Inflammatory macrophage treated with lipopolysaccharide for 4 hours (primary cell): ENCODE measurements around the gene ENTPD6.

Source experiments
- DNase-seq: peaks from one replicate; pipeline ENCODE4 v3.0.0-alpha.2; 2020

The ENTPD6 gene

GRCh38 chr20:25191051-25191450, 4.5 kb upstream of the ENTPD6 start:
- no peak for DNase-seq

GRCh38 chr20:25191689-25192088, 3.8 kb upstream of the ENTPD6 start:
- no peak for DNase-seq

- peak; percentile 26 for DNase-seq
Observed at GRCh38 chr20:25193843-25194242, 1.7 kb upstream of the ENTPD6 start.

GRCh38 chr20:25194333-25194972, 1.1 kb upstream of the ENTPD6 start:
- DNase-seq: no peak

GRCh38 chr20:25195962-25196785, 662 bp downstream of the ENTPD6 start:
- DNase-seq: no peak

- DNase-seq: no peak
Observed at GRCh38 chr20:25196786-25197120, 1.2 kb downstream of the ENTPD6 start.

- no peak for DNase-seq
Observed at GRCh38 chr20:25197183-25197869, 1.8 kb downstream of the ENTPD6 start.

- DNase-seq: no peak
Observed at GRCh38 chr20:25197870-25198190, 2.3 kb downstream of the ENTPD6 start.

- DNase-seq: no peak
Observed at GRCh38 chr20:25198663-25199383, 3.3 kb downstream of the ENTPD6 start.

- no peak for DNase-seq
Observed at GRCh38 chr20:25199473-25200260, 4.2 kb downstream of the ENTPD6 start.

GRCh38 chr20:25203089-25203488, 7.6 kb downstream of the ENTPD6 start:
- no peak for DNase-seq

GRCh38 chr20:25203871-25204320, 8.4 kb downstream of the ENTPD6 start:
- peak; percentile 80 for DNase-seq

GRCh38 chr20:25204550-25205276, 9.2 kb downstream of the ENTPD6 start:
- DNase-seq: peak; percentile 58

- no peak for DNase-seq
Observed at GRCh38 chr20:25205277-25206062, 10.0 kb downstream of the ENTPD6 start.

- no peak for DNase-seq
Observed at GRCh38 chr20:25206063-25206403, 10.5 kb downstream of the ENTPD6 start.

GRCh38 chr20:25206548-25206947, 11.0 kb downstream of the ENTPD6 start:
- no peak for DNase-seq

- no peak for DNase-seq
Observed at GRCh38 chr20:25207149-25207959, 11.8 kb downstream of the ENTPD6 start.

GRCh38 chr20:25207960-25208534, 12.5 kb downstream of the ENTPD6 start:
- DNase-seq: no peak

GRCh38 chr20:25209400-25209799, 13.9 kb downstream of the ENTPD6 start:
- DNase-seq: no peak

GRCh38 chr20:25209911-25210310, 14.4 kb downstream of the ENTPD6 start:
- DNase-seq: no peak
